NCI-H446 (cell line): ENCODE data around the gene GSN.

Source experiments
- DNase-seq, 2 experiments: peaks; one replicate each; lab custom pipeline; 2025; lab: John Stamatoyannopoulos, UW

GSN gene

DNA sequence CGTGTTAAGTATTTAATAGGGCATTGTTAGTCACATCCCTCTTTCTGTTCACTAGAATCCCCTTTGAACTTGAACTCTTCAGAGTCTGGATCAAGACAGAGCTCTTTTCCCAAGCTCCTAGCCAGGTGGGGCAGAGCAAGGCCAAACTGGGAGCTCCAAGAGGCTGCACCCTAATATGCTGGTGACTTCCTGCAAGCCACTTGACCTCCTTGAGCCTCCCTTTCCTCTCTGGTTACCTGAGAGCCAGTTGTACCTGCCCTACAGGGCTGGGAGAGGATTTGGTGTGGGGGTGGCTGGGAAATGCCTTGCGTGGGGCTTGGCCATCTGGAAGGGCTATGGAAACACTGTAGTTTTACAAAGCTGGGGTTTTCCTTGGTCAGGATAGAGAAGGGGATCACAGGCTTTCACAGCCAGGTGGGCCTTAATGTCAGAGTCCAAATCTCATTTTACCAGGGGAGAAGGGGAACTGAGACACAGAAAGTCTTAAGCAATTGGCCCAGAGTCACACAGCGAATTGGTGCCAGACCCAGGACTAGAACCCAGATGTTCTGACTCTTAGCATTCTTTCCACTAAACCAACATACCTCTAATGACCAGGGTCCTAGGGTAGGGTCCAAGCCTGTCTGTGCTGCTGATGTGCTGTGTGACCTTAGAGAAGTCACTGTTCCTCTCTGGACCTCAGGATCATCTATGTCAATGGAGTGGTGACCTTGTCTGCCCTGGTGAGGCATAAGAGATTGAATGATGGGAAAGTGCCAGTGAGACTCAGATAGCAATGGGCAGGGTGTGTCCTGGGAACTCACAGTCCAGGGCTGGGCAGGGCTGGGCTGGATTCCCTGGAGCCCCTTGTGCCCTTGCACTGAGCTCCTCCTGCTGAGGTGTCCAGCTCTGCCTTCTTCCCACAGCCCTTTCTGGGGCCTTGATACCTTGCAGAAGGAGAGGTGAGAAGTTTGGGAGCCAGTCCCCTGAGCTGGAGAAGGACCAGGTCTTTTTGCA lies 35.8 kb downstream of the GSN start:
- no peak for DNase-seq

DNA sequence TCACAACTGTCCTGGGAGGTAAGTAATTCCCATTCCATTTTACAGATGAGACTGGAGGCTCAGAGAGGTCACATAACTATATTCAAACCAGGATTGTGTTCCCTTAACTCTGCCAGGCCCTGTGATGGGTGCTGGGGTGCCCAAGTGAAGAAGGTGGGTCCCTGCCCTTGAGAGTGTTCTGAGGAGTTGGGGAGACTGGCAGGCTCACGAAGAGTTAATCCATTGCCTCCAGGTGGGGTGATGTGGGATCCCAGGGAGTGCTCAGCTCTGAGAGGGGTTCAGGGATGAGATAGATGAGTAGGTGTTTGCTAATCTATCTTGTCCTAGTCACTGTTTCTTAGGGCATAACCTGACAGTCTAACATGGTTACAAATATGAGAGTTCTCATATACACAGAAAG lies 36.7 kb downstream of the GSN start:
- no peak for DNase-seq

DNA sequence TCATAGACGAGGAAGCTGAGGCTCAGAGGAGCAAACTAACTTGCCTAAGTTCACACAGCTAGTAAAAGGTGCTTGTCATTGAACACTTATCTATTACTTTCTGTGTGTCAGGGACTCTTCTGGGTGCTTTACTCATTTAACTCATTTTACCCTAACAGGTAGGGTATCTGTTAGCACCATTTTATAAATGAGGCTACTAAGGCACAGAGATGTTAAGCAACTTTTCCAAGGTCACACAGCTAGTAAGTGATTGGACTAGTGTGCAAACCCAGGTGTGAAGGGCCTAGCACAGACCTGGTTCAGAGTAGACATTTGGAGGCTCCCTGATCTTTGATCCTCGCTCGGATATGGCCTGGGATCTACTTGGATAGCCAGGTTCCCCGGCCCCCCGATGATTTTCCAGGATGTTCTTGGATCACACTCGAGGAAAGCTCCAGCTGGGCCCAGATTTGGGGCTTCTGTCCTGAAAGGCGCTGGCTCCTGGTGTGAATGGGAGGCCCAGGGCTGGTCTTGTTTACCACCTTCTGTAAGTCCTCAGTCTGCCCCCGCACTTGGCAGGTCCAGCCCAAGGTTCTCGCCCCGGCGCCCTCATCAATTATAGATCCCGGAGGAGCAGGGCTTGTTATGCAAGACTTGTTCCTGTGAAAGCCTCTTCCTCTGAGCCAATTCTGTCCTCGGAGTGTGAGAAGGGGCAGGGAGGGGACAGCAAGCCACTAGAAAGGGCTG lies 37.5 kb downstream of the GSN start:
- no peak for DNase-seq

DNA sequence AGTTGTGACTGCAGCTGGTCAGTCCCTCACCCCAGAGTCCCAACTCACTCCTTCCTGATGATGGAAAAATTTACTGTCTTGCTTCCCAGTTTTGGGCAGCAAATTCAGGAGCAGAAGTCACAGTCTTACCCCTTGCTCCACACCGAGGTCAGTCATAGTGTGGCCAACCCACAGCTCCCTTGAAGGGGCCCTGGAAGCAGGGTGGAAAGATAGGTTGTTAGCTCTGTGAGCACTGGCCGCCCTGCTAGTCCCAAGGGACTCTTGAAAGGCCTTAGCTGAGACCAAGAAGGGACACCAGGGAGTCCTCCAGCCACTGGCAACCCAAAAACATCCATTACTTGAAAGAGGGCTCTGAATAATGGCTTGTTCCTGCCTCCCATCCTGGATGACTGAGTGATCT lies 40.0 kb downstream of the GSN start:
- no peak for DNase-seq

DNA sequence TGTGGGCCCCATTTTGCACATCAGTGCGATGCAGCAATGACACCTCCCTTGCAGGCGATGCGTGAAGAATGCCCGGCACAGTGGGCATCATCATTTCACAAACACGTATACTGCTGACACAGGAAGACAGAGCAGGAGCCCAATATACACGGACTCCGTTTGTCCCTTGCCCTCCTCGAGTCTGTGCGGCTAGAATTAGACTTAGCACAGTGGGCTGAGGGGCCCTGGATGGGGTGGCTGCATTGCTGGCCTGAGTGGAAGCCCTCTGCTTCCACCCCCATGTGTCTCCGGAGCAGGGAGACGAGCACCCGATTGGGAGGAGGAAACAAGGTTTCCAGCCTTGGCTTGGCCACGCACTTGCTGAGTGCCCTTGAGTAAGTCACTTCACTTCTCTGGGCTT lies 40.8 kb downstream of the GSN start:
- DNase-seq, result no peak

DNA sequence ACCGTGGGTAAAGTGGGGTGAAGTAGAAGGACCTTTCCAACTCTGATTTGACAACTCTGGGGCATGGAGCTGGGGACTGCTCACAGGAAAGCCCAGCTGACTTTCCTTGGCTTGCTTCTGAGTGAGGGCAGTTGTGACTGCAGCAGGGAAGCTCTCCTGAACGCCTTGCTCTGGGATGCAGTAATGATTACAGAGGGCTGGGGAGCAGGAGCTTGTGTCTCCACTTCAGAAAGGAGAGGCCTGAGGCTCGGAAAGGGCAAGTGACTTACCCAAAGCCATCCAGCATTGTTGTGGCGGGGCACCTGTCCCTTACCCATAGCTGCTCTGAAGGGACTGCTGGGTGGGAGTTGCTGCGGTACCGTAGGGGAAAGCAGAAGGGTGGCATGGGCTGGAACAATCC lies 41.2 kb downstream of the GSN start:
- no peak for DNase-seq

DNA sequence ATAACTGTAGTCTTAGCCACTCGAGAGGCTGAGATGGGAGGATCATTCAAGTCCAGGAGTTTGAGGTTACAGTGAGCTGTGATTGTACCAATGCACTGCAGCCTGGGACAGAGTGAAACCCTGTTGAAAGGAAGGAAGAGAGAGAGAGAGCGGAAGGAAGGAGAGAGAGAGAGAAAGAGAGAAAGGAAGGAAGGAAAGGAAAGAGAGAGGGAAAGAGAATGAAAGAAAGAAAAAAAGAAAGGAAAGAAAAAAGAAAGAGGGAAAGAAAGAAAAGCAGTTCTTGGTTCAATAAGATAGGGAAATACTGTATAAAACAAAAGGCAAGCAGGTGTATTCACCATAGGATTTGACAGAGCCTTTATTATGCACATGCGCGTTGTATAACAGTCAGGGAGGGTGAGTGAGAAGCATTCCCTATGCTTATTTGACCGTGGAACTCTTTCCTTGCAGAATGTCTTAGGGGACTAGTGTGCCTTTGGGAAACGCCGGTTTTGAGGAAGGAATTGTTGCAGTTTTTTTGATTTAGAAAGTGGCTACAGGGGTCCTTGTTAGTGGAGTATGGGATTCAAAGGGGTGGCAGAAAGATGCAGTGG lies 42.0 kb downstream of the GSN start:
- no peak for DNase-seq

DNA sequence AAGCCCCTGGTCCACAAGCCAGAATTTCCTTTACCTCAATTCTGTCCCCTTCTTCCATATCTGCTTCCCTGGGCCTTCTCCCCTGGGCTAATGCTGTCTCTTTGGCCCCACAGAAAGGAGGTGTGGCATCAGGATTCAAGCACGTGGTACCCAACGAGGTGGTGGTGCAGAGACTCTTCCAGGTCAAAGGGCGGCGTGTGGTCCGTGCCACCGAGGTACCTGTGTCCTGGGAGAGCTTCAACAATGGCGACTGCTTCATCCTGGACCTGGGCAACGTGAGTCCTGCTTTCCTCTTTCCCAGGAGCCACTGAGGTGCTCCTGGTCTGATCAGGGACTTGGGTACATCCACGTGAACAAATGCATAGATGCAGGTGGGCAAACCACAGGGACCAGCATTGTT lies 42.6 kb downstream of the GSN start:
- DNase-seq, result no peak

DNA sequence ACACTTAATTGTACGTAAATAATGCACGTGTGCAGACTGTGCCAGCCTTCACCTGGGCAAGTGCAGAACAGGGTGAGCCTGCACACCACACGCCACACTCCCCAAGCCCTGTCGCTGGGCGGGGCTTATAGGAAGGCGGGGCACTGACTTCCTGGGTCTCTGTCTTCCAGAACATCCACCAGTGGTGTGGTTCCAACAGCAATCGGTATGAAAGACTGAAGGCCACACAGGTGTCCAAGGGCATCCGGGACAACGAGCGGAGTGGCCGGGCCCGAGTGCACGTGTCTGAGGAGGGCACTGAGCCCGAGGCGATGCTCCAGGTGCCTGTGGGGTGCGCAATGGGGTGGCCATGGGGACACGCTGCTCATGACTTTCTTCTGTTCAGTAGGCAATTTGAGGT lies 44.2 kb downstream of the GSN start:
- no peak for DNase-seq

DNA sequence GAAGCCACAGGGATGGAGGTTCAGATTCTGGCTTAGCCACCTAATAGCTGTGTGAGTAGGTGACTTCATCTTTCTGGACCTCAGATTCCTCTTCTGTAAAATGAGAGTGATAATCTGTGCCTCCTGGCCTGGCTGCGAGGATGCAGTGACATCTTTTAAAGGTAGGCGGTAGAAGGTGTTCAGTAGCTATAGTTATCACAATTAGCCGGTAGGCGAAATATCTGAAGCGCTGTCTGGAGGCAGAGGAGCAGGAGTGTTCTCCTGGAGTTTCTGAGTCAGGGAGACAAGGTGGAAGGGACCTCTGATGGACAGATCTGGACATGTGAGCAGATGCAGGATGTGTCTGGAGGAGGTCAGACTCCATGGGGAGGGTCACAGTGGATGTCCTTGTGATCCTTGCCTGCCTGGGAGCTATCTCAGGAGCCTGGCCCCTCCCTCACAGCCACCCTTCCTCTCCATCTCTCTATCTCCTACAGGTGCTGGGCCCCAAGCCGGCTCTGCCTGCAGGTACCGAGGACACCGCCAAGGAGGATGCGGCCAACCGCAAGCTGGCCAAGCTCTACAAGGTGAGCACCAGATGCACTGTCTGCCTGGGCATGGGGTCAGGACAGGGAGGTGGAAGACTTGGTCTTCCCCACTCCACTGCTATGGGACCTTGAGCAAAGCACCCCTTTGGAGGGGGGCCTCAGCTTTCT lies 45.6 kb downstream of the GSN start:
- no peak for DNase-seq

DNA sequence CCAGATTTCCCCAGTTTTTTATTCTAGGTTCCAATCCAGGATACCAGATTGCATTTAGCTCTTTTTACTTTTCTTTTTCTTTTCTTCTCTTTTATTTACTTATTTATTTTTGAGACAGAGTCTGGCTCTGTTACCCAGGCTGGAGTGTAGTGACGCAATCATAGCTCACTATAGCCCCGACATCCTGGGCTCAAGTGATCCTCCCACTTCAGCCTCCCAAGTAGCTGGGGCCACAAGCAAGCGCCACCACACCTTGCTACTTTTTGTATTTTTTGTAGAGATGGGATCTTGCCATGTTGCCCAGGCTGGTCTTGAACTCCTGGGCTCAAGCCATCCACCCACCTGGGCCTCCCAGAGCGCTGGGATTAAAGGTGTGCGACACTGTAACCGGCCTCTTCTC lies 48.4 kb downstream of the GSN start:
- no peak for DNase-seq

DNA sequence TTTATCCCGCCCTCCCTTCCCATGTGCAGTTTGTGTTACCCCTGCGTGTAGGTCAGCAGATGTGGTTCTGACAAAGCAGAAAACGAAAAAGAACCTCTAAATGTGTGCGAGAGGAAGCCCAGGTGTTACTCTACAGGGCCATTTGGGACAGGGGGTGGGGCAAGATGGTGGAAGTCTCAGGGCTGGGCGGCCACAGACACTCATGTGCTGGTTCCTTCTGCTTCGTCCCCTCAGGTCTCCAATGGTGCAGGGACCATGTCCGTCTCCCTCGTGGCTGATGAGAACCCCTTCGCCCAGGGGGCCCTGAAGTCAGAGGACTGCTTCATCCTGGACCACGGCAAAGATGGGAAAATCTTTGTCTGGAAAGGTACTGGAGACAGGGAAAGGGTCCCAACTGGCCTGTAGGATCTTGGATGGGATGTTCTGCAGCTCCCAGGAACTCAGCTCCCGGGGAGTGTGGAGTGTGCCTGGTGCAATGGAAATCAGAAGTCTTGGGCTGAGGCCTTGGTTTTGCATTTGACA lies 49.0 kb downstream of the GSN start:
- no peak for DNase-seq

DNA sequence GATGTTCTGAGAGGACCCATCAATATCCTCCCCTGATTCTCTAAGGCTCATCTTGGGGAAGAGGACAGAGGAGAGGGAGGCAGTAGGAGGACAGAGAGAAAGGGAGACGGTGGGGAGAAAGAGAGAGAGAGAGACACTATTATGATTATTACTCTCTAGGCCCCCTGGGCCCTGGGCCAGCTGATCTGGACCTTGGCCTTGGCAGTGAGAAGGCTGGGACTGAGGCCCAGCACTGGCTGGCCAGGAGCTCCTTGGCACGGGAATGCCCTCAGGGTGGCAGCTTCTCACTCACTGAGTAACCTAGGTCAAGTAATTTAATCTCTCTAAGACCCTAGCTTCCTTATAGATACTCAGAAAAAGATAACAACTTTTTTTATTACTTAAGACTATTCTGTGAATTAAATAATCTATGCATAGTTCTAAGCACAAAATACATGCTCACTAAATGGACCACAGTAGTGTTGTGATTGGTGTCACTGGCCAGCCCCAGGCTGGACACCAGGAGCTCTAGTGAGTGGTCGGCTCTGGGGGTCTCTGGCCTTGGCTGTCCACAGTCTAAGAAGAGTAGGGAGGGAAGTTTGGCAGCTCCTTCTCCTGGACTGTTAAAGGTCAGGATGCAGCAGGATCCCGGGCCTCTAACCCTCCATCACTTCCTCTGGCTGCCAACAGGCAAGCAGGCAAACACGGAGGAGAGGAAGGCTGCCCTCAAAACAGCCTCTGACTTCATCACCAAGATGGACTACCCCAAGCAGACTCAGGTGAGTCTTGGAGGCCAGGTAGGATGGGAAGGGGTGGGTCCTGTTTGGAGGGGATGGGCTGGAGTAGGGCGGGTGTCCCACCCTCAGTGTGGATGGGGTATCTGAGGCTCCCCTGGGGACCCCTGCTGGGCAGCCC lies 50.0 kb downstream of the GSN start:
- no peak for DNase-seq

DNA sequence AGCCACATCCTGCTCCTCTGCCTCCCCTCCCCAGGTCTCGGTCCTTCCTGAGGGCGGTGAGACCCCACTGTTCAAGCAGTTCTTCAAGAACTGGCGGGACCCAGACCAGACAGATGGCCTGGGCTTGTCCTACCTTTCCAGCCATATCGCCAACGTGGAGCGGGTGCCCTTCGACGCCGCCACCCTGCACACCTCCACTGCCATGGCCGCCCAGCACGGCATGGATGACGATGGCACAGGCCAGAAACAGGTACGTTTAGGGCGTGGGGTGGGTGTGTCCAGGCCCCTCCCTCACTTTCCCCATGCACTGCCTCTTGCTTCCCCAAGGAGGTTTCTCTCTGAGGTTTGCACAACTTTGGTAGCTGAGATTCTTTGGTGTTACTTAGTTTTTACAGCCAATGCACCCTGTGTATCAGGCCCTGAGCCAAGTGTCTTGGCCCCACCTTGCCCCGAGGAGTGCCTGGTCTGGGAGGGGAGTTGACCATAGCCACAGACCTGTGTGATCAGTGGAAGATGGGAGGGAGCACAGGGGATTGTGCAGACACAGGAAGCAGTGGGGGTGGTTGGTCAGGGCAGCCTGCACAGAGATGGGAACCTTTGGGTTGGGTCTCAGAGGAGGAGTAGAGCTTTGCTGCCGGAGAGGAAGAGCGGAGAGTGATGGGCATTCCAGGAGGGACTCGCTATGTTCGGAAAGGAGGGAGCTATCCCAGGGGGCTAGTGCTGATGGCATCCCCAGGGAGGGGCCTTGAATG lies 50.8 kb downstream of the GSN start:
- DNase-seq, result no peak

DNA sequence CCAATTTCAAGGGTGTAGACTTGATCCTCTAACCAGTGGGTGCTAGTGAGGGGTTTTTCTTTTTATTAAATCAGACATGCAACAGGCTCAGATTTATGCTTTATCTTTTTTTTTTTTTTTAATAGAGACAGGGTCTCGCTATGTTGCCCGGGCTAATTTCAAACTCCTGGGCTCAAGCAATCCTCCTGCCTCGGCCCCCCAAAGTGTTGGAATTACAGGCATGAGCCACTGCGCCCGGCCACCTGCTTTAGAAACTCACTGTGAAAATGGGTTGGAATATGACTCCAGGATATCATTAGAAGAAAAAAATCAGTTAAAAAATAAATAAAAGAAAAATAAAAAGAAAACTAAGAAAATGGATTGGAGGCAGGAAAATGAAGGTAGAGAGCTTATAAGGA lies 51.4 kb downstream of the GSN start:
- no peak for DNase-seq

DNA sequence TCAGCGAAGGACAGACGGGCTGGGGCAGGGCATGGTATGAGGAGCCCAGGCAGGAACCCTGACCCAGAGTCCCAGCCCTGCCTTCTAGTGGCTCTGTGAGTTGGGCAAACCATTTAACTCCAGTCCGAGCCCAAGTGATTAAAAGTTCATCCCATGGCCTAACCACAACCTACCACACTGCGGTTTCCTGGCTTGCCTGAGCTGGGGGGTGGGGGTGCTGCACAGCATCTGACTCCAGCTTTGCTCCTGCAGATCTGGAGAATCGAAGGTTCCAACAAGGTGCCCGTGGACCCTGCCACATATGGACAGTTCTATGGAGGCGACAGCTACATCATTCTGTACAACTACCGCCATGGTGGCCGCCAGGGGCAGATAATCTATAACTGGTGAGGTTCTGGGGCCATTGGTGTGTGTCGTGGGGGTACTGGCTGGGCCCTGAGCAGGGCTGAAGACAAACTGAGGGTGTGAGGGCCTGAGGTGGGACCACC lies 53.1 kb downstream of the GSN start:
- DNase-seq, result no peak

DNA sequence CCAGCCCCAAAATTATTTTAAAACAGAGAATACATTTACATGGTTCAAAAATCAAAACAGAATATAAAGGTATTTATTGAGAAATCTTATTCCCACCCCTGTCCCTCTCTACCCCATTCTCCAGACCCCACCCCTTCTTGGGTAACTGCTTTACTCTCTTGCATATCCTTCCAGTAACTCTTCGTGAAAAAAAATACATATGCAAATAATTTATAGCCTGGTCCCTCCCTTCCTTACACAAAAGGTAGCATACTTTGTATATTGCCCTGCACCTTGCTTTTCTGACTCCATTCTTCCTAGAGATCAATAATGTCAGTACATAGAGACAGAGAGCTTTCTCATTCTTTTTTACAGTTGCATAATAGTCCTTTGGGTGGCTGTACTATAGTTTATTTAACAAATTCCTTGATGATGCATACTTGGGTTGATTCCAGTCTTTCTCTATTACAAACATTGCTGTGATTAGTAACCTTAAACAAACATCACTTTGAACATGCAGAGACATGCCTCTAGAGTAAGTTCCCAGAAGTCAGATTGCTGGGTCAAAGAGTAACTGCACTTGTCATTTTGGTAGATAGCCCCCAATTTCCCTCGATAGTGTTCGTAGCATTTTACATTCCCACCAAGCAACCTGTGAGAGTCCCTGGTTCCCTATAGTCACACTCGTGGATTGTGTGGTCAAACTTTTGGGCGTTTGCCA lies 54.2 kb downstream of the GSN start:
- no peak for DNase-seq

DNA sequence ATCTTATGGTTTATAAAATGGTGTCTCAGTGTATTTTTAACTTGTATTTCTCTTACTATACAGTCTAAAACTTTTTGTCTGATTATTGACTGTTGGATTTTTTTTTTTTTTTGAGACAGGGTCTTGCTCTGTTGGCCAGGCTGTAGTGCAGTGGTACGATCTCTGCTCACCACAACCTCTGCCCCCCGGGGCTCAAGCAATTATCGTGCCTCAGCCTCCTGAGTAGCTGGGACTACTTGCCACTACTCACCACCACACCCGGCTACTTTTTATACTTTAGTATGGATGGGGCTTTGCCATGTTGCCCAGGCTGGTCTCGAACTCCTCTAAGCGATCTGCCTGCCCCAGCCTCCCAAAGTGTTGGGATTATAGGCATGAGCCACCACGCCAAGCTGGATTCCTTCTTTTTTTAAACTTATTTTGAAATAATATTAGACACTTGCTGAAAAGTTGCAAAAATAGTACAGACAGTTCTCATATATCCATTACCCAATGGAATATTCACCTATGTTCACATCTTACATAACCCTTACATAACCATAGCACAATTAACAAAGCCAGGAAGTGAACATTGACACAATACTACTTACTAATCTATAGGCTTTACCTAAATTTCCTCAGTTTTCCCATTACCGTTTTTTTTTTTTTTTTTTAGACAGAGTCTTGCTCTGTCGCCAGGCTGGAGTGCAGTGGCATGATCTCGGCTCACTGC lies 54.9 kb downstream of the GSN start:
- DNase-seq, result no peak
